Karpas-422 (cell line): ENCODE data around the gene AFM. TPM values are rescaled to one million over a fixed set of nuclear protein-coding genes. Genes with fewer than 3 reads are reported as not detected.

ENCODE experiments used
- DNase-seq: peaks from one replicate; pipeline ENCODE4 v3.0.0-alpha.2; 2015
- H2AFZ ChIP-seq: fragments of 200-600 bp; sonication (generic); 2 replicates; pipeline ENCODE4 v1.6.1; 2014; ENCODE audit warnings: antibody characterized with exemption, low read length, mixed read lengths
- H3K27ac ChIP-seq: fragments of 200-600 bp; sonication (generic); 2 replicates; pipeline ENCODE4 v1.5.1; 2014; ENCODE audit warnings: mild to moderate bottlenecking, low read length, moderate library complexity
- H3K27me3 ChIP-seq: fragments of 200-600 bp; sonication (generic); 2 replicates; pipeline ENCODE4 v1.6.1; 2014; ENCODE audit warnings: low read length, mixed read lengths
- H3K36me3 ChIP-seq: fragments of 200-600 bp; sonication (generic); 2 replicates; pipeline ENCODE4 v1.6.1; 2014; ENCODE audit warnings: low read length, mixed read lengths; ENCODE audit not compliant: insufficient read depth
- H3K4me1 ChIP-seq: fragments of 200-600 bp; sonication (generic); 2 replicates; pipeline ENCODE4 v1.6.1; 2014; ENCODE audit warnings: mild to moderate bottlenecking, low read length, mixed read lengths
- H3K4me2 ChIP-seq: fragments of 200-600 bp; sonication (generic); 2 replicates; pipeline ENCODE4 v1.6.1; 2014; ENCODE audit warnings: low read length, low read depth, mild to moderate bottlenecking; ENCODE audit not compliant: poor library complexity, severe bottlenecking
- H3K4me3 ChIP-seq: fragments of 200-600 bp; sonication (generic); 2 replicates; pipeline ENCODE4 v1.5.1; 2014; ENCODE audit warnings: mild to moderate bottlenecking, antibody characterized with exemption, low read length, mixed read lengths
- H3K79me2 ChIP-seq: fragments of 200-600 bp; sonication (generic); 2 replicates; pipeline ENCODE4 v1.6.1; 2014; ENCODE audit warnings: mild to moderate bottlenecking, low read length, mixed read lengths
- H3K9ac ChIP-seq: fragments of 200-600 bp; sonication (generic); 2 replicates; pipeline ENCODE4 v1.6.0; 2014; ENCODE audit warnings: low read length
- H3K9me2 ChIP-seq: fragments of 200-600 bp; sonication (generic), shearing (Covaris generic); replicated peaks from 2 replicates; pipeline ENCODE4 v1.6.0; 2014; ENCODE audit warnings: mild to moderate bottlenecking, low read length, moderate library complexity; ENCODE audit not compliant: insufficient read depth
- H3K9me3 ChIP-seq: fragments of 300-700, 200-600 bp; sonication (generic); 2 replicates; pipeline ENCODE4 v1.6.1; 2014; ENCODE audit warnings: low read length, mixed read lengths
- H4K20me1 ChIP-seq: fragments of 200-600 bp; sonication (generic); 2 replicates; pipeline ENCODE4 v1.6.1; 2014; ENCODE audit warnings: mild to moderate bottlenecking, antibody characterized with exemption, low read length, low read depth; ENCODE audit not compliant: insufficient read depth
- total RNA-seq: library from RNA; depleted of rRNA; stranded (reverse); fragments of >200 nt; shearing (Covaris generic); gene quantifications from 2 replicates; pipeline ENCODE4 v1.2.3, GENCODE V29; 2014; ENCODE audit warnings: low replicate concordance; rRNA removed

AFM gene, protein sequence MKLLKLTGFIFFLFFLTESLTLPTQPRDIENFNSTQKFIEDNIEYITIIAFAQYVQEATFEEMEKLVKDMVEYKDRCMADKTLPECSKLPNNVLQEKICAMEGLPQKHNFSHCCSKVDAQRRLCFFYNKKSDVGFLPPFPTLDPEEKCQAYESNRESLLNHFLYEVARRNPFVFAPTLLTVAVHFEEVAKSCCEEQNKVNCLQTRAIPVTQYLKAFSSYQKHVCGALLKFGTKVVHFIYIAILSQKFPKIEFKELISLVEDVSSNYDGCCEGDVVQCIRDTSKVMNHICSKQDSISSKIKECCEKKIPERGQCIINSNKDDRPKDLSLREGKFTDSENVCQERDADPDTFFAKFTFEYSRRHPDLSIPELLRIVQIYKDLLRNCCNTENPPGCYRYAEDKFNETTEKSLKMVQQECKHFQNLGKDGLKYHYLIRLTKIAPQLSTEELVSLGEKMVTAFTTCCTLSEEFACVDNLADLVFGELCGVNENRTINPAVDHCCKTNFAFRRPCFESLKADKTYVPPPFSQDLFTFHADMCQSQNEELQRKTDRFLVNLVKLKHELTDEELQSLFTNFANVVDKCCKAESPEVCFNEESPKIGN
- not detected in 2 replicates for total RNA-seq

DNA sequence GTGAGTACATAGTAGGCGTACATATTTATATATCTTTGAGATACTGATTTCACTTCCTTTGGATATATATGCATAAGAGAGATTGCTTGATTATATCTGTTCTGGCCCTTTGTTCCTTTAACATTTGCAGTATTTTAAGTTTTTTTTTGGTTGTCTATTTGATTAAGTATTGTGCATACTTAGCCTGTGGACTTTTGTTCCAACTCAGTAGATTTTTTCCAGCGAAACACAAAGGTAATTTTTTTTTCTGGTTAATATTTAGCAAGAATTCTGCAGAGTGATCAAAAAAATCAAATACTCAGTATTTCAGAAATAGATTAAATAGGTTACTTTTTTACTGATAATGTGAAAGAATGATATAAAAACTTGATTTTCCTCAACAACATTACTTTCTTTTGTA, at the start of gene AFM:
TSS of gene AFM (plus strand) at position 388 of the 400 bp plus-strand sequence. CDS start 31 bp downstream, outside the sequence.
- Histone ChIP-seq H3K9ac (no peak within 1 kb of the TSS), H4K20me1 (no peaks in the 10 kb centered on the region), H2AFZ (0 out of 2 replicates have a peak within 1 kb of the TSS, but pooled peaks have one; percentile 6), H3K4me1 (no peaks in the 10 kb centered on the region), H3K27me3 (no peaks in the 10 kb centered on the region), H3K4me2 (no peak within 1 kb of the TSS), H3K27ac (no peak within 1 kb of the TSS), H3K4me3 (no peak within 1 kb of the TSS), H3K9me3 (no peaks in the 10 kb centered on the region), H3K36me3 (no peaks in the 10 kb centered on the region), H3K79me2 (no peaks in the 10 kb centered on the region), H3K9me2 (no peaks in the 10 kb centered on the region)
- no peak for DNase-seq

DNA sequence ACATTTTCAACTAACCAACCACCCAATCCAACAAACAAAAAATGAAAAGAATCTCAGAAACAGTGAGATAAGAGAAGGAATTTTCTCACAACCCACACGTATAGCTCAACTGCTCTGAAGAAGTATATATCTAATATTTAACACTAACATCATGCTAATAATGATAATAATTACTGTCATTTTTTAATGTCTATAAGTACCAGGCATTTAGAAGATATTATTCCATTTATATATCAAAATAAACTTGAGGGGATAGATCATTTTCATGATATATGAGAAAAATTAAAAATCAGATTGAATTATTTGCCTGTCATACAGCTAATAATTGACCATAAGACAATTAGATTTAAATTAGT, 49.8 kb upstream of the AFM start:
- H4K20me1 ChIP-seq = no peaks in the 10 kb centered on the region
- H3K27me3 ChIP-seq = no peaks in the 10 kb centered on the region
- no peak for DNase-seq
- no peaks in the 10 kb centered on the region for H3K4me1 ChIP-seq
- H3K9me3 ChIP-seq = no peaks in the 10 kb centered on the region
- H3K9me2 ChIP-seq = no peaks in the 10 kb centered on the region
- H3K9ac ChIP-seq = no peak overlapping the region
- H3K4me2 ChIP-seq = no peak overlapping the region
- H3K27ac ChIP-seq = no peak overlapping the region
- H3K36me3 ChIP-seq = no peaks in the 10 kb centered on the region
- H3K4me3 ChIP-seq = no peak overlapping the region
- H2AFZ ChIP-seq = no peak overlapping the region
- H3K79me2 ChIP-seq = no peaks in the 10 kb centered on the region

DNA sequence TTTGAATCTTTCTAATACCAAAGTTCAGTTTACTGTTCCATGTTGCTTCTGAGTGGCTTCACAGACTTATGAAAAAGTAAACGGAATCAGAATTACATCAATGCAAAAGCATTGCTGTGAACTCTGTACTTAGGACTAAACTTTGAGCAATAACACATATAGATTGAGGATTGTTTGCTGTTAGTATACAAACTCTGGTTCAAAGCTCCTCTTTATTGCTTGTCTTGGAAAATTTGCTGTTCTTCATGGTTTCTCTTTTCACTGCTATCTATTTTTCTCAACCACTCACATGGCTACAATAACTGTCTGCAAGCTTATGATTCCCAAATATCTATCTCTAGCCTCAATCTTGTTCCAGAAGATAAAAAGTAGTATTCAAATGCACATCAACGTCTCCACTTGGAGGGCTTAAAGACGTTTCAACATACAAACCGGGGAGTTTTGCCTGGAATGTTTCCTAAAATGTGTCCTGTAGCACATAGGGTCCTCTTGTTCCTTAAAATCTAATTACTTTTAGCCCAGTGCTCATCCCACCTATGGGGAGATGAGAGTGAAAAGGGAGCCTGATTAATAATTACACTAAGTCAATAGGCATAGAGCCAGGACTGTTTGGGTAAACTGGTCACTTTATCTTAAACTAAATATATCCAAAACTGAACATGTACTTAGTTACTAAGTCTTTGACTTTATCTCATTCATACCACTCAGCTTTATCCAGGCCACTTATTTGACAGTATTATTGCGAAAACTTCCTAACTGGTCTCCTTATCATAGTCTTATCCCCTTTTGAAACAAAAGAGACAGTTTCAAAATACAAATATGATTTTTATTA, 49.2 kb upstream of the AFM start:
- H3K4me3 ChIP-seq = no peak overlapping the region
- no peak overlapping the region for H2AFZ ChIP-seq
- no peak for DNase-seq
- H3K27me3 ChIP-seq = no peaks in the 10 kb centered on the region
- H4K20me1 ChIP-seq = no peaks in the 10 kb centered on the region
- H3K9ac ChIP-seq = no peak overlapping the region
- H3K9me2 ChIP-seq = no peaks in the 10 kb centered on the region
- H3K4me2 ChIP-seq = no peak overlapping the region
- H3K27ac ChIP-seq = no peak overlapping the region
- no peaks in the 10 kb centered on the region for H3K9me3 ChIP-seq
- no peaks in the 10 kb centered on the region for H3K36me3 ChIP-seq
- no peaks in the 10 kb centered on the region for H3K4me1 ChIP-seq
- no peaks in the 10 kb centered on the region for H3K79me2 ChIP-seq

DNA sequence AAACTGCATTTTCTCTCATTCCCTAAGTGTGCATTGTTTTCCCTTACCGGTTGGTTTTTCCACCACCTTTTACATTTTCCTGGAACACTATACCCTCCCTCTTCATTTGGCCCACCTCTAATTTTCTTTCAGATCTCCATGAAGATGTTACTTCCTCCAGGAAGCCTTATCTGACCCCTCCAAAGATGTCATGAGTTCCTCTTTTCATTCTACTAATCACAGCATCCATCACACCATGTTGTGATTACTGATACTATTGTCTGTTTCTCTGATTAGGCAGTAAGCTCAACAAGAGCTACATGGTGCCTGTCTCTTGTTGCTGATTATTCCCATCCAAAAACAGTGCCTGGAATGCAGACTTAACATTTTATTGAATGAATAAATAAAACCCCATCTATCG, 48.4 kb upstream of the AFM start:
- Histone ChIP-seq H3K4me3 (no peak overlapping the region), H2AFZ (no peak overlapping the region), H3K9ac (no peak overlapping the region), H3K79me2 (no peaks in the 10 kb centered on the region), H3K36me3 (no peaks in the 10 kb centered on the region), H3K4me2 (no peak overlapping the region), H3K4me1 (no peaks in the 10 kb centered on the region), H3K9me3 (no peaks in the 10 kb centered on the region), H4K20me1 (no peaks in the 10 kb centered on the region), H3K9me2 (no peaks in the 10 kb centered on the region), H3K27ac (no peak overlapping the region), H3K27me3 (no peaks in the 10 kb centered on the region)
- DNase-seq = no peak

DNA sequence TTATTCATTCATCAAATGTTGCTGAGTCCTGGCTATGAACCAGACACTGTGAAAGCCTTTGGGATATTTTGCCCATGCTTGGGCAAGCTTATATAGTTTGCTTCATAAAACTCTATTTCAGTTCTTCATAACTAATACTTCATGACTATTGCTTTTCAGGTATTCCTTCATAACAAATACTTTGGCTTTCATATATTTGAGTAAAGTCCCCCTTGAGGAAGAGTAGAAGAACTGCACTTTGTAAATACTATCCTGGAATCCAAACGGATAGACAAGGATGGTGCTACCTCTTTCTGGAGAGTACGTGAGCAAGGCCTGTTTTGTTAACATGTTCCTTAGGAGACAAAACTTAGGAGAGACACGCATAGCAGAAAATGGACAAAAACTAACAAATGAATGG, 47.2 kb upstream of the AFM start:
- no peaks in the 10 kb centered on the region for H3K79me2 ChIP-seq
- no peak overlapping the region for H3K4me2 ChIP-seq
- H3K9me3 ChIP-seq = no peaks in the 10 kb centered on the region
- no peaks in the 10 kb centered on the region for H3K27me3 ChIP-seq
- H4K20me1 ChIP-seq = no peaks in the 10 kb centered on the region
- no peak overlapping the region for H3K27ac ChIP-seq
- peak; percentile 56 for DNase-seq
- no peaks in the 10 kb centered on the region for H3K36me3 ChIP-seq
- no peak overlapping the region for H2AFZ ChIP-seq
- H3K4me3 ChIP-seq = no peak overlapping the region
- no peak overlapping the region for H3K9ac ChIP-seq
- no peaks in the 10 kb centered on the region for H3K9me2 ChIP-seq
- H3K4me1 ChIP-seq = no peaks in the 10 kb centered on the region

DNA sequence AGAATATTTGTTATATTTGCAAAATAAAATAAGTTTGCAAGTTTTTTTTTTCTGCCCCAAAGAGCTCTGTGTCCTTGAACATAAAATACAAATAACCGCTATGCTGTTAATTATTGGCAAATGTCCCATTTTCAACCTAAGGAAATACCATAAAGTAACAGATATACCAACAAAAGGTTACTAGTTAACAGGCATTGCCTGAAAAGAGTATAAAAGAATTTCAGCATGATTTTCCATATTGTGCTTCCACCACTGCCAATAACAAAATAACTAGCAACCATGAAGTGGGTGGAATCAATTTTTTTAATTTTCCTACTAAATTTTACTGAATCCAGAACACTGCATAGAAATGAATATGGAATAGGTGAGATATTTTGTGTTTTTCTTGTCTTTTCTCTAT, 45.6 kb upstream of the AFM start, which contains the start of gene AFP:
TSS of gene AFP (plus strand) at position 238 of the 400 bp plus-strand sequence. CDS start at position 280, 42 bp downstream.
- no peak for DNase-seq
- H3K4me2 ChIP-seq = no peak within 1 kb of the TSS
- H3K36me3 ChIP-seq = no peaks in the 10 kb centered on the region
- no peaks in the 10 kb centered on the region for H3K4me1 ChIP-seq
- H3K4me3 ChIP-seq = no peak within 1 kb of the TSS
- H3K27ac ChIP-seq = no peak within 1 kb of the TSS
- H3K27me3 ChIP-seq = no peaks in the 10 kb centered on the region
- no peaks in the 10 kb centered on the region for H4K20me1 ChIP-seq
- H3K79me2 ChIP-seq = no peaks in the 10 kb centered on the region
- no peaks in the 10 kb centered on the region for H3K9me2 ChIP-seq
- H2AFZ ChIP-seq = no peak within 1 kb of the TSS
- no peaks in the 10 kb centered on the region for H3K9me3 ChIP-seq
- no peak within 1 kb of the TSS for H3K9ac ChIP-seq

DNA sequence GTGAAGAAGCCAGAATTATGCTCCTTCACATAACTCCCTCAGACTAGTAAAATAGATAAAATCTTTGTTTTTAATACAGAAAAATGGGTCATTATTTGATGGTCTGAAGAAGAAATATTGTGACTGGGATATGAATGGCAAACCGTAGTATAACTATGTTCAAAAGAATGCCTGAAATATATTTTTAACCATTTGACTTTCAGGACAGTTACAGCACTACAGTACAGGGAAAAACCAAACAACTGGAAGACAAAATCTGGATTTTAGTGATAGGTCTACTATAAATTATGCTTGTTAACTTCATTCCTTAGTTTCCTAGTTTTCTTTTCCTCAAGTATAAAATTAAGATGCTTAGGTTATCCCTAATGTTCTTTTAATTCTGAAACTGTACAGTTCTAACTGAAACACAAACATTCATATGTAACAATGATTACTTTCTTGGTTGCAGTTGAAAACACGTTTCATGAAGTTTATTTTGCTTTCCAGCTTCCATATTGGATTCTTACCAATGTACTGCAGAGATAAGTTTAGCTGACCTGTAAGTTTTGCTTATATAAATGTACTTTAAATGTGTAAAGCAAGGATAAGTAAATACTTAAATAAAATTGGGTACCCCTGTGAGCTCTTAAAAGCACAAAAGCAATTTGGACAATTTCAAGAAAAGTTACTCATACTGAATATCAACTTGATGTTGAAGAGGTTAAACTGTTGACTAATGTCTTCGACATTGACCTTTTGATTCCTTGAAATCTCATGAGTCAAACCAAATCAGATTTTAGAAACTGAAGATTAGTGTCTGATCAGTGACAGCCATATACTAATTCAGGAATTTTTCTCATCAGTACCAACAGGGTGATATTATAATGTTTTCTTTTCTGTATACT, 44.6 kb upstream of the AFM start:
- Histone ChIP-seq H3K4me2 (no peak overlapping the region), H3K9ac (no peak overlapping the region), H3K27ac (no peak overlapping the region)

More for the DNA sequence above, 44.6 kb upstream of the AFM start:
- no peaks in the 10 kb centered on the region for H3K36me3 ChIP-seq
- no peak overlapping the region for H2AFZ ChIP-seq
- DNase-seq = no peak
- no peaks in the 10 kb centered on the region for H3K9me2 ChIP-seq
- no peaks in the 10 kb centered on the region for H3K79me2 ChIP-seq
- no peaks in the 10 kb centered on the region for H3K4me1 ChIP-seq
- no peaks in the 10 kb centered on the region for H3K27me3 ChIP-seq
- H3K9me3 ChIP-seq = no peaks in the 10 kb centered on the region
- no peak overlapping the region for H3K4me3 ChIP-seq
- H4K20me1 ChIP-seq = no peaks in the 10 kb centered on the region
